Measurements from ENCODE around the gene ERBB3.

Gene ERBB3

DNA sequence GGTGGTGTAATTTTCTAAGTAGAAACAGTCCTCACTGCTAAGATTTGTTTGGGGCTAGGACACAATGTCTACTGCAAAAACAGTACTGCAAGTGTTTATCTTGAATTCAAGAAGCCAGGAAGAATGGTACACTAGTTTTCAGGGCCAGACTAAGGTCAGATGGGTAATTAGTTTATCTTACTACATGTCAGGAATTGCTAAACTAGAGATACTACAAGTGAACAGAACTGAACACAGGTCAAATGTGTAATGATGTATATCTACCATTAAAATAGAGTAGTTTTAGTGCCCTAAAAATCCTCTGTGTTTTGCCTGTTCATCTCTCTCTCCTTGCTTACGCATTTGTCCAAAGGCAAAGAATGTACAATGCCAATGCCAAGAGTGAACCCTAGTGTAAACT is 34.1 kb downstream of the ERBB3 start:
- peaks cover 3% of the 10 kb centered on the region for H3K4me1 ChIP-seq (ENCODE audit: control insufficient read depth, insufficient read depth, low read length)
- peaks cover 29 to 63% of the 10 kb centered on the region in 2 experiments for H3K36me3 ChIP-seq (ENCODE audit: control insufficient read depth in 2 of 2, insufficient read depth in 1 of 2, low read length in 2 of 2)
- ChIA-PET CTCF (interaction anchor here (1.0 kb wide), 1 partner anchor 76 kb away, joined by 5 read pairs; no protein-coding TSS in a partner anchor), POLR2A (interaction anchor here (1.6 kb wide), 1 partner anchor 10 kb away, joined by 13 read pairs; the partner anchor contains the start of gene PA2G4)
- no peak overlapping the region for H3K4me3 ChIP-seq (ENCODE audit: low read depth, low read length)
- 0 out of 2 replicates have a peak overlapping the region, but pooled peaks have one; percentile 3 for H3K27ac ChIP-seq (ENCODE audit: extremely low read depth, low read depth, low read length)
- TF ChIP-seq ZFP69B (tag by site-specific recombination; IDR thresholded peaks at IDR 0.05), result no peak
- TF ChIP-seq, protein P1, sequence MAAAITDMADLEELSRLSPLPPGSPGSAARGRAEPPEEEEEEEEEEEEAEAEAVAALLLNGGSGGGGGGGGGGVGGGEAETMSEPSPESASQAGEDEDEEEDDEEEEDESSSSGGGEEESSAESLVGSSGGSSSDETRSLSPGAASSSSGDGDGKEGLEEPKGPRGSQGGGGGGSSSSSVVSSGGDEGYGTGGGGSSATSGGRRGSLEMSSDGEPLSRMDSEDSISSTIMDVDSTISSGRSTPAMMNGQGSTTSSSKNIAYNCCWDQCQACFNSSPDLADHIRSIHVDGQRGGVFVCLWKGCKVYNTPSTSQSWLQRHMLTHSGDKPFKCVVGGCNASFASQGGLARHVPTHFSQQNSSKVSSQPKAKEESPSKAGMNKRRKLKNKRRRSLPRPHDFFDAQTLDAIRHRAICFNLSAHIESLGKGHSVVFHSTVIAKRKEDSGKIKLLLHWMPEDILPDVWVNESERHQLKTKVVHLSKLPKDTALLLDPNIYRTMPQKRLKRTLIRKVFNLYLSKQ (tag by site-specific recombination; IDR thresholded peaks at IDR 0.05; ENCODE audit: borderline replicate concordance), result no peak
- TF ChIP-seq ZNF544 (tag by site-specific recombination; IDR thresholded peaks at IDR 0.05), result no peak
- no peaks in the 10 kb centered on the region for H3K9me3 ChIP-seq (ENCODE audit: control insufficient read depth, insufficient read depth, low read depth, low read length)

DNA sequence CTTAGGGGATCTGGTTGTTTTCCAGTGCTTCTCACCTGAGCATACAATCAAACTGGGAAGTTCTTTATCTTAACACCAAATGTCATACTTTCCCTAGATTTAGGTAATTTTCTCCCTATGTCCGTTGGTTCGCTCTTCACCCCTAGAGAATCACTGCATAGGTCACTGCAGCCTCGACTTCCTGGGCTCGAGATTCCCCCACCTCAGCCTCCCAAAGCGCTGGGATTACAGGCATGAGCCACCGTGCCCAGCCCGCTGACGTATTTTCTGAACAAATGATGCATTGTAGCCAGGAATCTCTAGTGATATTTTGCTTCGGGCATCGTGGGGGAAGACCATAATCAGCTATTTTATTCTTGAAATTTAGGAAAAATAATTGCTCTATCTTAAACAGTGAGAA is 35.4 kb downstream of the ERBB3 start:
- peaks cover 5% of the 10 kb centered on the region for H3K4me1 ChIP-seq (ENCODE audit: control insufficient read depth, insufficient read depth, low read length)
- CTCF ChIA-PET, result interaction anchor here (1.1 to 1.5 kb wide), 4 partner anchors 11 to 75 kb away, joined by 3 read pairs; no protein-coding TSS in a partner anchor
- TF ChIP-seq ZNF112 (tag by site-specific recombination; IDR thresholded peaks at IDR 0.05), result no peak
- no peak for TF ChIP-seq MEIS1 (CRISPR knock-in tag; IDR thresholded peaks at IDR 0.05; ENCODE audit: borderline replicate concordance)
- peak; percentile 69 for TF ChIP-seq GLIS1 (tag by site-specific recombination; IDR thresholded peaks at IDR 0.05)
- TF ChIP-seq ZNF423 (tag by site-specific recombination; IDR thresholded peaks at IDR 0.05), result no peak
- TF ChIP-seq ZSCAN16 (tag by site-specific recombination; IDR thresholded peaks at IDR 0.05), result no peak
- TF ChIP-seq ZNF626 (tag by site-specific recombination; IDR thresholded peaks at IDR 0.05), result no peak
- TF ChIP-seq, protein P2, sequence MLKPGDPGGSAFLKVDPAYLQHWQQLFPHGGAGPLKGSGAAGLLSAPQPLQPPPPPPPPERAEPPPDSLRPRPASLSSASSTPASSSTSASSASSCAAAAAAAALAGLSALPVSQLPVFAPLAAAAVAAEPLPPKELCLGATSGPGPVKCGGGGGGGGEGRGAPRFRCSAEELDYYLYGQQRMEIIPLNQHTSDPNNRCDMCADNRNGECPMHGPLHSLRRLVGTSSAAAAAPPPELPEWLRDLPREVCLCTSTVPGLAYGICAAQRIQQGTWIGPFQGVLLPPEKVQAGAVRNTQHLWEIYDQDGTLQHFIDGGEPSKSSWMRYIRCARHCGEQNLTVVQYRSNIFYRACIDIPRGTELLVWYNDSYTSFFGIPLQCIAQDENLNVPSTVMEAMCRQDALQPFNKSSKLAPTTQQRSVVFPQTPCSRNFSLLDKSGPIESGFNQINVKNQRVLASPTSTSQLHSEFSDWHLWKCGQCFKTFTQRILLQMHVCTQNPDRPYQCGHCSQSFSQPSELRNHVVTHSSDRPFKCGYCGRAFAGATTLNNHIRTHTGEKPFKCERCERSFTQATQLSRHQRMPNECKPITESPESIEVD (tag by site-specific recombination; IDR thresholded peaks at IDR 0.05), result no peak
- TF ChIP-seq HOXD13 (CRISPR knock-in tag; IDR thresholded peaks at IDR 0.05; ENCODE audit: borderline replicate concordance), result no peak
- no peak for TF ChIP-seq MYNN (tag by site-specific recombination; IDR thresholded peaks at IDR 0.05; ENCODE audit: borderline replicate concordance)
- TF ChIP-seq IKZF3 (tag by site-specific recombination; IDR thresholded peaks at IDR 0.05), result peak; percentile 61; the same call in 1 of the 2 replicates
- no peak for TF ChIP-seq ZNF404 (tag by site-specific recombination; IDR thresholded peaks at IDR 0.05)
- TF ChIP-seq ZNF664 (tag by site-specific recombination; IDR thresholded peaks at IDR 0.05), result no peak
- TF ChIP-seq GLI4 (tag by site-specific recombination; IDR thresholded peaks at IDR 0.05), result no peak
- TF ChIP-seq ZNF747 (tag by site-specific recombination; IDR thresholded peaks at IDR 0.05), result no peak
- TF ChIP-seq, protein P3, sequence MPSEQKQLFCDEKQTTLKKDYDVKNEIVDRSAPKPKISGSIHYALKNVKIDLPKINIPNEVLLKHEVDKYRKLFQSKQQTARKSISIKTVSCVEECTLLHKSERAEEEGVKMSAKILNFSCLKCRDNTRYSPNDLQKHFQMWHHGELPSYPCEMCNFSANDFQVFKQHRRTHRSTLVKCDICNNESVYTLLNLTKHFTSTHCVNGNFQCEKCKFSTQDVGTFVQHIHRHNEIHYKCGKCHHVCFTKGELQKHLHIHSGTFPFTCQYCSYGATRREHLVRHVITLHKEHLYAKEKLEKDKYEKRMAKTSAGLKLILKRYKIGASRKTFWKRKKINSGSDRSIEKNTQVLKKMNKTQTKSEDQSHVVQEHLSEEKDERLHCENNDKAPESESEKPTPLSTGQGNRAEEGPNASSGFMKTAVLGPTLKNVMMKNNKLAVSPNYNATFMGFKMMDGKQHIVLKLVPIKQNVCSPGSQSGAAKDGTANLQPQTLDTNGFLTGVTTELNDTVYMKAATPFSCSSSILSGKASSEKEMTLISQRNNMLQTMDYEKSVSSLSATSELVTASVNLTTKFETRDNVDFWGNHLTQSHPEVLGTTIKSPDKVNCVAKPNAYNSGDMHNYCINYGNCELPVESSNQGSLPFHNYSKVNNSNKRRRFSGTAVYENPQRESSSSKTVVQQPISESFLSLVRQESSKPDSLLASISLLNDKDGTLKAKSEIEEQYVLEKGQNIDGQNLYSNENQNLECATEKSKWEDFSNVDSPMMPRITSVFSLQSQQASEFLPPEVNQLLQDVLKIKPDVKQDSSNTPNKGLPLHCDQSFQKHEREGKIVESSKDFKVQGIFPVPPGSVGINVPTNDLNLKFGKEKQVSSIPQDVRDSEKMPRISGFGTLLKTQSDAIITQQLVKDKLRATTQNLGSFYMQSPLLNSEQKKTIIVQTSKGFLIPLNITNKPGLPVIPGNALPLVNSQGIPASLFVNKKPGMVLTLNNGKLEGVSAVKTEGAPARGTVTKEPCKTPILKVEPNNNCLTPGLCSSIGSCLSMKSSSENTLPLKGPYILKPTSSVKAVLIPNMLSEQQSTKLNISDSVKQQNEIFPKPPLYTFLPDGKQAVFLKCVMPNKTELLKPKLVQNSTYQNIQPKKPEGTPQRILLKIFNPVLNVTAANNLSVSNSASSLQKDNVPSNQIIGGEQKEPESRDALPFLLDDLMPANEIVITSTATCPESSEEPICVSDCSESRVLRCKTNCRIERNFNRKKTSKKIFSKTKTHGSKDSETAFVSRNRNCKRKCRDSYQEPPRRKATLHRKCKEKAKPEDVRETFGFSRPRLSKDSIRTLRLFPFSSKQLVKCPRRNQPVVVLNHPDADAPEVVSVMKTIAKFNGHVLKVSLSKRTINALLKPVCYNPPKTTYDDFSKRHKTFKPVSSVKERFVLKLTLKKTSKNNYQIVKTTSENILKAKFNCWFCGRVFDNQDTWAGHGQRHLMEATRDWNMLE (tag by site-specific recombination; conservative IDR thresholded peaks at IDR 0.05; ENCODE audit: low read depth), result no peak
- TF ChIP-seq ZNF48 (tag by site-specific recombination; IDR thresholded peaks at IDR 0.05), result no peak
- TF ChIP-seq ZNF366 (tag by site-specific recombination; conservative IDR thresholded peaks at IDR 0.05), result no peak
- peak; percentile 81; the same call in 1 of the 2 replicates for TF ChIP-seq MZF1 (tag by site-specific recombination; IDR thresholded peaks at IDR 0.05; ENCODE audit: borderline replicate concordance)
- no peak for TF ChIP-seq YY2 (tag by site-specific recombination; IDR thresholded peaks at IDR 0.05)
- no peak for TF ChIP-seq ZNF843 (tag by site-specific recombination; IDR thresholded peaks at IDR 0.05)
- peak; percentile 99 for TF ChIP-seq ZNF24 (tag by site-specific recombination; IDR thresholded peaks at IDR 0.05)
- TF ChIP-seq PRDM1 (tag by site-specific recombination; IDR thresholded peaks at IDR 0.05), result peak; percentile 78
- TF ChIP-seq, protein P4, sequence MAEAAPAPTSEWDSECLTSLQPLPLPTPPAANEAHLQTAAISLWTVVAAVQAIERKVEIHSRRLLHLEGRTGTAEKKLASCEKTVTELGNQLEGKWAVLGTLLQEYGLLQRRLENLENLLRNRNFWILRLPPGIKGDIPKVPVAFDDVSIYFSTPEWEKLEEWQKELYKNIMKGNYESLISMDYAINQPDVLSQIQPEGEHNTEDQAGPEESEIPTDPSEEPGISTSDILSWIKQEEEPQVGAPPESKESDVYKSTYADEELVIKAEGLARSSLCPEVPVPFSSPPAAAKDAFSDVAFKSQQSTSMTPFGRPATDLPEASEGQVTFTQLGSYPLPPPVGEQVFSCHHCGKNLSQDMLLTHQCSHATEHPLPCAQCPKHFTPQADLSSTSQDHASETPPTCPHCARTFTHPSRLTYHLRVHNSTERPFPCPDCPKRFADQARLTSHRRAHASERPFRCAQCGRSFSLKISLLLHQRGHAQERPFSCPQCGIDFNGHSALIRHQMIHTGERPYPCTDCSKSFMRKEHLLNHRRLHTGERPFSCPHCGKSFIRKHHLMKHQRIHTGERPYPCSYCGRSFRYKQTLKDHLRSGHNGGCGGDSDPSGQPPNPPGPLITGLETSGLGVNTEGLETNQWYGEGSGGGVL (tag by site-specific recombination; IDR thresholded peaks at IDR 0.05), result peak; percentile 30

More for the DNA sequence above, 35.4 kb downstream of the ERBB3 start:
- H3K4me3 ChIP-seq (ENCODE audit: low read depth, low read length), result peak overlapping the region; percentile 69; the same call in 1 of the 2 replicates
- POLR2A ChIA-PET, result interaction anchor here (0.7 to 6.1 kb wide), 8 partner anchors 8 to 119 kb away, joined by 3 to 165 read pairs (median 4); partner anchors contain the start of genes ERBB3, ESYT1, PA2G4 and RNF41
- no peaks in the 10 kb centered on the region for H3K9me3 ChIP-seq (ENCODE audit: control insufficient read depth, insufficient read depth, low read depth, low read length)
- H3K27ac ChIP-seq (ENCODE audit: extremely low read depth, low read depth, low read length), result peak overlapping the region; percentile 99; the same call in 1 of the 2 replicates
- H3K36me3 ChIP-seq (ENCODE audit: control insufficient read depth in 2 of 2, insufficient read depth in 1 of 2, low read length in 2 of 2), result peaks cover 18 to 58% of the 10 kb centered on the region in 2 experiments

Data from HEK293 (cell line).